GM21737 (cell line): ENCODE results near the gene TBC1D9B.
A peak's percentile ranks its signal among the peaks of the same experiment; 100 is the strongest.
"Not testable (repeated sequence)": the region's sequence is repeated elsewhere in the genome, so short reads cannot be mapped to it uniquely, and the experiment has no call there.

Experiments
- ATAC-seq: cut with Tn5 transposase; IDR thresholded peaks from one replicate; pipeline ENCODE4 v1.9.1; 2021; ENCODE audit warnings: mild to moderate bottlenecking, moderate library complexity; ENCODE audit not compliant: unreplicated experiment

Gene TBC1D9B

GRCh38 chr5:179840321-179840720, 67.4 kb downstream of the TBC1D9B start:
- ATAC-seq = no peak

DNA sequence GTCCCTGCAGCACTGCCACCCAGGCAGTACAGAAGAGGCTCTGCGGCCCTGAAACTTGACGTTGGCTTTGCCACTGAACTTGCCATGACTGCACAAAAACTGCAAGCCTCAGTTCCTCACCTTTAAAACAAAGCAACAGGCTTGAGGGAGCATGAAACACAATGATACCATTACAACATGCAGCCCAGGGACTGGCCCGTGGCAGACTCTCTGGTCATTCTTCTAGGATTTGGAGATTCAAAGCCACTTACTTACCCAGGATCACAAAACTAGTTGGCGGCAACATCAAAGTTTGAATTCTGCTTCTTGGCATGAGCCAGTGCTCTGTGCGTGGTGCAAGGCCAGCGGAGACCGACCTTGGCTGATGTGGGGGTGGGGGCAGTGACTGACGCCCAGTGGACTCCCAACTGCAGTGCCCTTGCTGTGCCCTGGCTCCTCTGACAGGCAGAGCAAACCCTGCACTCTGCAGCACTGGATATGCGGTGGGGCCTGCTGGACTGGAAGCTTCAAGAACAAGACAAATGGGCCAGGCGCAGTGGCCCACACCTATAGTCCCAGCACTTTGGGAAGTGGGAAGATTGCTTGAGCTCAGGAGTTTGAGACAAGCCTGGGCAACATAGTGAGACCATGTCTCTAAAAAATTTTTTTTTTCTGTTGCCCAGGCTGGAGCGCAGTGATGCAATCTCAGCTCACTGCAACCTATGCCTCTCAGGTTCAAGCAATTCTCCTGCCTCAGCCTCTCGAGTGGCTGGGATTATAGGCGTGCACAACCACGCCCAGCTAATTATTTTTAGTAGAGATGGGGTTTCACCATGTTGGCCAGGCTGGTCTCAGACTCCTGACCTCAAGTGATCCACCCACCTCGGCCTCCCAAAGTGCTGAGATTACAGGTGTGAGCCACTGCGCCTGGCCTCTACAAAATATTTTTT, 68.1 kb downstream of the TBC1D9B start:
- ATAC-seq = no peak

DNA sequence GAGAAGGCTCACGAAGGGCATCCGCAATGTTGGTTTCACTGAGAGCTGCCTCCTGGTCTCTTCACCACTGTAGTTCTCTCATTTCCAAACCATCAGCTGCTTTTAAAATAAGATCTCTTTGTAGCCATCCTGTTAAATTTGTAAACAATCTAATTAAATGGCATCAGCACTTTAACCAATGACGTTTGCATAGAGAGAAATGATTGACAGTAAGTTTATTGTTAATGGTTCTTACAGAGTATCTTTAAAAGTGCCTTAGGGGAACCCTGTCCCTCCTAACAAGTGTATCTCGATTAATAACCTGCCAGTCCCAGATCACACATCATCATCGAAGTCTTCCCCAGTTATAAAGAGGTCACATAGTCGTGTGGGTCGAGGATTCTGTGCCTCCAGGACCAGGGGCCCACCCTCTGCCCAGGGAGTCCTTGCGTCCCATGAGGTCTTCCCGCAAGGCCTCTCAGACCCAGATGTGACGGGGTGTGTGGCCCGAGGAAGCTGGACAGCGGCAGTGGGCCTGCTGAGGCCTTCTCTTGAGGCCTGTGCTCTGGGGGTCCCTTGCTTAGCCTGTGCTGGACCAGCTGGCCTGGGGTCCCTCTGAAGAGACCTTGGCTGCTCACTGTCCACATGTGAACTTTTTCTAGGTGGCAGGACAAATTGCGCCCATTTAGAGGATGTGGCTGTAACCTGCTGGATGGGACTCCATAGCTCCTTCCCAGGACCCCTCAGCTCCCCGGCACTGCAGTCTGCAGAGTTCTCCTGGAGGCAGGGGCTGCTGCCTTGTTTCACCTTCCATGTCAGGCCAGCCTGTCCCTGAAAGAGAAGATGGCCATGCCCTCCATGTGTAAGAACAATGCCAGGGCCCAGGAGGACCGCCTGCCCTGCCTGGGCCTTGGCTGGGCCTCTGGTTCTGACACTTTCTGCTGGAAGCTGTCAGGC, 70.4 kb downstream of the TBC1D9B start:
- ATAC-seq = no peak

GRCh38 chr5:179836225-179837019, 71.3 kb downstream of the TBC1D9B start:
- ATAC-seq = peak; percentile 51

DNA sequence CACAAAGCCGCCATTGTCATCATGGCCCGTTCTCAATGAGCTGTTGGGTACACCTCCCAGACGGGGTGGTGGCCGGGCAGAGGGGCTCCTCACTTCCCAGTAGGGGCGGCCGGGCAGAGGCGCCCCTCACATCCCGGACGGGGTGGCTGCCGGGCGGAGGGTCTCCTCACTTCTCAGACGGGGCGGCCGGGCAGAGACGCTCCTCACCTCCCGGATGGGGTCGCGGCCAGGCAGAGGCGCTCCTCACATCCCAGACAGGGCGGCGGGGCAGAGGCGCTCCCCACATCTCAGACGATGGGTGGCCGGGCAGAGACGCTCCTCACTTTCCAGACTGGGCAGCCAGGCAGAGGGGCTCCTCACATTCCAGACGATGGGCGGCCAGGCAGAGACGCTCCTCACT, 72.8 kb downstream of the TBC1D9B start:
- not testable (repeated sequence) for ATAC-seq

DNA sequence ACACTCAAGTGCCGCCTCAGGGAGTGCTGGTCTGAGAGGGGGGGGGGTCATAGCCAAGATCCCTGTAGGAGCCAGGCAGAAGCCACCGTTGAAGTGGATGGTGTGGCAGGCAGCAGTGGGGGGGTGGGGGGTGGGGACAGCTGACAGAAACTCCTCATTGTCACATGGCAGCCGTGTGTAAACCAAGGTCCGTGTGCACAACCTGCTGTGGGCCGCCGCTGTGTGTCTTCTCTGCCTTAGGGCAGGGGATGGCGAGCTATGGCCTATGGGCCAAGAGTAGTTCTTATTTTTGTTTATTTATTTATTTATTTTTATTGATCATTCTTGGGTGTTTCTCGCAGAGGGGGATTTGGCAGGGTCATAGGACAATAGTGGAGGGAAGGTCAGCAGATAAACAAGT, 73.6 kb downstream of the TBC1D9B start:
- ATAC-seq = no peak

DNA sequence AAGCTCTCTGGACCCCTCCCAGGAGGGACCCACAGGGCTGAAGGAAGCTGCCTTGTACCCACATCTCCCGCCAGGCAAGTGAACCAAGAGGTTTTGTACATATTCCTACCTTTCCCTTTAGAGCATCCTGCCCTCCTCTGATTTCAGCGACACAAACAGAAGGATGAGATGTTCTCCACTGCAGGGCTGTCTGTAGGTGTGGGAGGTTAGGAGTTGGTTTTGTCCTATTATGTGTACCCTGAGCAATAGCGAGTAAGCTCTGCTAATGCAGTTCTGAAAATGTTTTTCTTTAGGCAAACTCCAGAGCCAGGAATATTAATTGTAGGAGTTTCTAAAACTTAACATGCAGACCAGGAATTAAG, 74.0 kb downstream of the TBC1D9B start:
- ATAC-seq = no peak

- ATAC-seq = no peak
Measured at GRCh38 chr5:179833056-179833708, 74.5 kb downstream of the TBC1D9B start.

DNA sequence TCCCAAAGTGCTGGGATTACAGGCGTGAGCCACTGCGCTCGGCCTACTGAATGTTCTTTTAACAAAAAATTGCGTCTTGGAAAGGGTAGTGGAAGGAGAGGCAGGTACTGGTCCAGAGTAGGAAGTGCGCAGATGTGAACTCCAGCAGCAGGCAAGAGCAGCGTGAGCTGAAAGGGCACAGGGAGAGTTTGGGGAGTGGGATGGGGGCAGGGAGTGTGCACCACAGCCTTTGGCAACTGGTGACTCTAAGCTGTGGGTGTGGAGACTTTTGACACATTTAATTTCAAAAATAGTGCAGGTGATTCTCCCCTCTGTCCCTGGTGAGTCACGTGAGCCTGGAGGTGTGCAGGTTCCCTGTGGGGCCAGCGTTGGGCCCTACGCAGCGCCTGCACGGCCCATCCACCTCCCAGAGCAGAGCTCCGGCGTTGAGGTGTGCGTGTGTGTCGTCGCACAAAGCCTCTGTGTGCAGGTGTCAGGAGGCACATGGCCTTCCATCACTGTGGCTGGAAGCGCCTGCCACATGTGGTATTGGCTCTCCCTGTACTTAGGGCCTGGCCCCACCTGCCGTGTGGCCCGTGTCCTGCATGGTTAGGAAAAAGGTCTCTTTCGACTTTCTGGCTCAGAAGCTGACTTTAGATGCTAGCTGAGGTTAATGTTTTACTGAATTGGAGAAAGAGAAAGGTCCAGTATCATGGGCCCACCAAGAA, 75.5 kb downstream of the TBC1D9B start:
- no peak for ATAC-seq

DNA sequence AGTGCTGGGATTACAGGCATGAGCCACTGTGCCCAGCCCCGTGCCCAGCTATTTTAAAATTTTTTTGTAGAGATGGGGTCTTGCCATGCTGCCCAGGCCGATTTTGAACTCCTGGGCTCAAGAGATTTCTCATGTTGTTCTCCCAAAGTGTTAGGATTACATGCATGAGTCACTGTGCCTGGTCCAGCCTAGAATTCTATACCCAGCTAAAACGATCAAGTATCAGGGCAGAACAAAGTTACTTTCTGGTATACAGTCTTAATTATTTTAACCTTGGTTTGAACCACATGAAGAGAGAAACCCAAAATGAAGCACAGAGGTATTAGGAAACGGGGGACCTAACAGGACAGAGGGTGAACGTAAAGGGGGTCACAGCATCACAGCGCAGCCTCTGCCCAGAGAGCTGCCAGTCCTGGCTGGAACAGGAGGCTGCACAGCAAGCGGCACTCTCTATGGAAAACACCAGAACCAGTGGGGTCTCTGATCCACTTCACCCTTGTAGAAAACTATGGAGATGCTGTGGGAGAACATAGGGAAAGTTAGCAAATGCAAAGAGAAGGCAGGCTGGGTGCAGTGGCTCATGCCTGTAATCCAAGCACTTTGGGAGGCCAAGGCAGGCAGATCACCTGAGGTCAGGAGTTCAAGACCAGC, 76.8 kb downstream of the TBC1D9B start:
- ATAC-seq = no peak

- ATAC-seq = no peak
Measured at GRCh38 chr5:179829732-179830435, 77.8 kb downstream of the TBC1D9B start.

DNA sequence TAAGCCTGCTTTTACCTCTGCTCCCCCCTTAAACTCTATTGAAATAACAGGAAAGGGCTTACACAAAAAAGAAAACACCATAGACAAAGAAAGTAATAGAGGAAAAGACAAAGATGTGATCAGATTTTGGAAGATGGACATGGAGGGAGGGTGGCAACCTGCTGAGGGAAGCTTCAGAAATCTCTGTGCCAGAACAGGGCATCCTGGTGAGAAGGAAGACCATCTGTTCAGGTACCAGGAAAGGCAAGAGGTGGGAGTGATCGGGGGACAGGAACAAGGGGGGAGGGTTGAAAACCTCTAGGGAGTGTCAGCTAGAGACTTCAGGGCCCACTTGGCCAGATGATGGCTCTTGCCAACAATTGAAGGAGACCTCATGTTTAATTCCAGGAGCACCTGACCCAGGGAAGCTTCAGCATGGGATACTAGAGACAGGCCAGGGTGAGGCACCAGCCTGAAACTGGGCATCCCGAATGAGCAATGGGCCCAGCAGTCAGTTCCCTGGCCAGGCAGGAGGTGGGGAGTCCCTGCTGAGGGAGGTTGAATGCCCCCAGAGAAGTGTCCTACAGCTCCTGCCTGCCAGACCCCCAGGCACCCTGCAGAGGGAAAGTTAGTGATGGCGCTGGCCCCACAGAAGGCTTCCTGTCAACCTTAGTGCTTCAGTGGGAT, 78.8 kb downstream of the TBC1D9B start:
- no peak for ATAC-seq

- no peak for ATAC-seq
Measured at GRCh38 chr5:179827680-179828079, 80.0 kb downstream of the TBC1D9B start.

- no peak for ATAC-seq
Measured at GRCh38 chr5:179825655-179826182, 82.0 kb downstream of the TBC1D9B start.

DNA sequence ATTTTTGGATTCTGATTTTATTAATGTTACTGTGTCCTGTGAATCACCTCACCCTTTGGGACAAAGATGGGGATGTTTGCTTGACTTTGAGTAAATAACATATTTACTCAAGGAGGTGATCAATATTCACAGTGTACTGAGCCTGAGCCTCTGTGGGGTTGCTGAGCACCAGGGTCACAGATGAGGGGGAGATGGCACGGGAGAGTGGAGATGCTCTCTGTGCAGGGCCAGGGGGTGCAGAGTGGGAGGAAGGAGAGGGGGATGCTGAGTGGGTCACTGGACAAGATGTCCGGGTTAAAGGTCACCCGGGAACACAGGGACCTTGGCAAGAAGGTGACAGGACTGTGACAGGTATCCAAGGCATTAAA, 83.0 kb downstream of the TBC1D9B start:
- no peak for ATAC-seq

DNA sequence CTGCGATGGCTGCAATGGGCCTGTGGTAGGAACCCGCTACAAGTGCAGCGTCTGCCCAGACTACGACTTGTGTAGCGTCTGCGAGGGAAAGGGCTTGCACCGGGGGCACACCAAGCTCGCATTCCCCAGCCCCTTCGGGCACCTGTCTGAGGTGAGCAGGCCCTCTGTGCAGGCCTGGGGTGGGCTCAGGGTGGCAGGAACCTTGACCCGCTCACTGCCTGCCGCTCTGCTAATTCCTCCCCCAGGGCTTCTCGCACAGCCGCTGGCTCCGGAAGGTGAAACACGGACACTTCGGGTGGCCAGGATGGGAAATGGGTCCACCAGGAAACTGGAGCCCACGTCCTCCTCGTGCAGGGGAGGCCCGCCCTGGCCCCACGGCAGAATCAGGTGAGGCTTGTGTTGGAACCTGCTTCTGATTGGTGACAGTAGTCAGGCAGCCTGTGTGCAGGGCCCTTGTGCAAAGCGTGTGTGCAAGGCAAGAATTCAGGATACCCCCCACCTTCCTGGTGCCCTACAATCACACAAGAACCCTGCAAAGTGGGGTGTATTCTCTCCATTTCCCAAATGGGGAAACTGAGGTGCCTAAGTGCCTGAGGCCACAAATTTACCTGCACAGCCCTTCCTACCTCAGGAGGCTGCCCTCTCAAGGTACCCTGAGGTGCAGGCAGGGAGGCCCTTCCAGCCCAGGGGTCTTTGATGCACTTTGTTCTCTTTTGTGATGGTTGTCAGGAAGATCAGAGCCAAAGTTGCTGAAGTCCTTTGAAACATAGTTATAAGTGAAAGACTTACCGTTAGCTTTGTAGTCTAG, 83.6 kb downstream of the TBC1D9B start:
- ATAC-seq = no peak

- no peak for ATAC-seq
Measured at GRCh38 chr5:179822444-179822990, 85.2 kb downstream of the TBC1D9B start.
